ENCODE measurements around the gene SIM1. TPM values are rescaled to one million over a fixed set of nuclear protein-coding genes. Genes with fewer than 3 reads are reported as not detected.

Gene SIM1
- total RNA-seq, 1 experiment from 2014 or later: not detected

GRCh38 chr6:100503043-100503705, 38.5 kb upstream of the SIM1 start:
- Histone ChIP-seq H3K4me3 (ENCODE audit: low read depth in 2 of 2, low read length in 2 of 2) (no peak overlapping the region), H3K9me3 (ENCODE audit: control insufficient read depth, insufficient read depth, low read depth, low read length) (0 out of 2 replicates have a peak, but pooled peaks cover 2% of the 10 kb centered on the region), H3K27ac (ENCODE audit: low read length) (no peak overlapping the region), H3K4me1 (ENCODE audit: control insufficient read depth, insufficient read depth, low read length) (peaks cover 7% of the 10 kb centered on the region; the same call in 1 of the 2 replicates), H3K27me3 (ENCODE audit: control insufficient read depth, insufficient read depth, low read length) (no peaks in the 10 kb centered on the region), H3K36me3 (ENCODE audit: control insufficient read depth, insufficient read depth, low read length) (no peaks in the 10 kb centered on the region; the same call in 1 of the 2 replicates)
- CTCF ChIA-PET: no interaction called here
- DNase-seq (ENCODE audit: low read depth, low spot score) (no peak), ATAC-seq (no peak)
- POLR2A ChIA-PET: interaction anchor here (0.7 kb wide), 1 partner anchor 9 kb away, joined by 6 read pairs; no protein-coding TSS in a partner anchor
- in situ Hi-C loops (cut with HindIII; ENCODE audit: low pct_unique_long_range_greater_than_20kb, low sequenced_read_pairs): no loop called here
- intact Hi-C loops (cut with micrococcal nuclease; ENCODE audit: unreplicated experiment): no loop called here
- TF ChIP-seq, protein P1, sequence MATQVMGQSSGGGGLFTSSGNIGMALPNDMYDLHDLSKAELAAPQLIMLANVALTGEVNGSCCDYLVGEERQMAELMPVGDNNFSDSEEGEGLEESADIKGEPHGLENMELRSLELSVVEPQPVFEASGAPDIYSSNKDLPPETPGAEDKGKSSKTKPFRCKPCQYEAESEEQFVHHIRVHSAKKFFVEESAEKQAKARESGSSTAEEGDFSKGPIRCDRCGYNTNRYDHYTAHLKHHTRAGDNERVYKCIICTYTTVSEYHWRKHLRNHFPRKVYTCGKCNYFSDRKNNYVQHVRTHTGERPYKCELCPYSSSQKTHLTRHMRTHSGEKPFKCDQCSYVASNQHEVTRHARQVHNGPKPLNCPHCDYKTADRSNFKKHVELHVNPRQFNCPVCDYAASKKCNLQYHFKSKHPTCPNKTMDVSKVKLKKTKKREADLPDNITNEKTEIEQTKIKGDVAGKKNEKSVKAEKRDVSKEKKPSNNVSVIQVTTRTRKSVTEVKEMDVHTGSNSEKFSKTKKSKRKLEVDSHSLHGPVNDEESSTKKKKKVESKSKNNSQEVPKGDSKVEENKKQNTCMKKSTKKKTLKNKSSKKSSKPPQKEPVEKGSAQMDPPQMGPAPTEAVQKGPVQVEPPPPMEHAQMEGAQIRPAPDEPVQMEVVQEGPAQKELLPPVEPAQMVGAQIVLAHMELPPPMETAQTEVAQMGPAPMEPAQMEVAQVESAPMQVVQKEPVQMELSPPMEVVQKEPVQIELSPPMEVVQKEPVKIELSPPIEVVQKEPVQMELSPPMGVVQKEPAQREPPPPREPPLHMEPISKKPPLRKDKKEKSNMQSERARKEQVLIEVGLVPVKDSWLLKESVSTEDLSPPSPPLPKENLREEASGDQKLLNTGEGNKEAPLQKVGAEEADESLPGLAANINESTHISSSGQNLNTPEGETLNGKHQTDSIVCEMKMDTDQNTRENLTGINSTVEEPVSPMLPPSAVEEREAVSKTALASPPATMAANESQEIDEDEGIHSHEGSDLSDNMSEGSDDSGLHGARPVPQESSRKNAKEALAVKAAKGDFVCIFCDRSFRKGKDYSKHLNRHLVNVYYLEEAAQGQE (IDR thresholded peaks at IDR 0.05; ENCODE audit: insufficient read depth in 1 of 2, low read depth in 2 of 2, low read length in 1 of 2): no peak
- TF ChIP-seq, protein P2, sequence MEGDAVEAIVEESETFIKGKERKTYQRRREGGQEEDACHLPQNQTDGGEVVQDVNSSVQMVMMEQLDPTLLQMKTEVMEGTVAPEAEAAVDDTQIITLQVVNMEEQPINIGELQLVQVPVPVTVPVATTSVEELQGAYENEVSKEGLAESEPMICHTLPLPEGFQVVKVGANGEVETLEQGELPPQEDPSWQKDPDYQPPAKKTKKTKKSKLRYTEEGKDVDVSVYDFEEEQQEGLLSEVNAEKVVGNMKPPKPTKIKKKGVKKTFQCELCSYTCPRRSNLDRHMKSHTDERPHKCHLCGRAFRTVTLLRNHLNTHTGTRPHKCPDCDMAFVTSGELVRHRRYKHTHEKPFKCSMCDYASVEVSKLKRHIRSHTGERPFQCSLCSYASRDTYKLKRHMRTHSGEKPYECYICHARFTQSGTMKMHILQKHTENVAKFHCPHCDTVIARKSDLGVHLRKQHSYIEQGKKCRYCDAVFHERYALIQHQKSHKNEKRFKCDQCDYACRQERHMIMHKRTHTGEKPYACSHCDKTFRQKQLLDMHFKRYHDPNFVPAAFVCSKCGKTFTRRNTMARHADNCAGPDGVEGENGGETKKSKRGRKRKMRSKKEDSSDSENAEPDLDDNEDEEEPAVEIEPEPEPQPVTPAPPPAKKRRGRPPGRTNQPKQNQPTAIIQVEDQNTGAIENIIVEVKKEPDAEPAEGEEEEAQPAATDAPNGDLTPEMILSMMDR (IDR thresholded peaks at IDR 0.05): no peak
- TF ChIP-seq SIN3A (IDR thresholded peaks at IDR 0.05; ENCODE audit: borderline replicate concordance, insufficient read depth, low read depth, low read length): no peak
- TF ChIP-seq TCF7L2 (IDR thresholded peaks at IDR 0.05; ENCODE audit: low read depth, low read length): no peak
- TF ChIP-seq POLR2AphosphoS5 (IDR thresholded peaks at IDR 0.05; ENCODE audit: low read depth, low read length): no peak
- no TSS peak for BruUV-seq (replicated peaks)

DNA sequence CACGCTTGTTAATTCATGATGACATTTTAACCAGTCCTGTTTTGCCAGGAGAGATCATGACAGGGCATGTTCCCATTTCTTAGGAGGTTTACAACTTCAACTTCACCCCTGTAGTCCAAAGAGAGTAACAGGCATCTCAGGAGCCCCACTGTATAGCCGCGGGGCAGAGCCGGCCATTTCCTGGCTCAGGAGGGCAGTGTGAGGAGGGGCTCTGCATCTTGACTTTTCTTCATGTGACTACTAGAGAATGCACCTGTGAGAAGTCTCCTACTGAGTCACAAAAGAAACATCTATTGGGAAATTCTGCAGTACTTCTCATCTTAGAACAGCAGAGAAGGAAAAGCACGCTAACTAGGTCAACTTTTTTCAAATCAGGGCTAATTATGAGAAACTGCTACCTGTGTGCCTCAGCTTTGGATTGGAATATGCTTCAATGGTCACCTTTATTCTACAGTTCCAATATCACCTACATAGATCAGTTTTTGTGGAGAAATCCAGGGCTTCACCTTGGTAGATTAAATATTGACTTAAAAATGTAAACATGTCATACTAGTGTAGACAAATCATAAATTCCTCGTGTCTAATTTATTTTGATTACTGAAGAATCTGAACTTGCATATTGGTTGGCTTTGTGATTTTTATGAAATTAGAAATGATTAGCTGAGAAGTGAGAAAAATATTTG, 28.6 kb upstream of the SIM1 start:
- no peaks in the 10 kb centered on the region for H3K9me3 ChIP-seq (ENCODE audit: control insufficient read depth, insufficient read depth, low read depth, low read length)
- intact Hi-C loops (cut with micrococcal nuclease; ENCODE audit: unreplicated experiment) (loop anchor here (10.0 kb wide), 1 partner anchor 161 kb away; no protein-coding TSS in a partner anchor), in situ Hi-C loops (cut with HindIII; ENCODE audit: low pct_unique_long_range_greater_than_20kb, low sequenced_read_pairs) (no loop called here)
- H3K4me1 ChIP-seq (ENCODE audit: control insufficient read depth, insufficient read depth, low read length): no peaks in the 10 kb centered on the region
- POLR2A ChIA-PET: interaction anchor here (0.6 kb wide), 1 partner anchor 9 kb away, joined by 6 read pairs; no protein-coding TSS in a partner anchor
- H3K27me3 ChIP-seq (ENCODE audit: control insufficient read depth, insufficient read depth, low read length): no peaks in the 10 kb centered on the region
- CTCF ChIA-PET: no interaction called here
- TF ChIP-seq TCF7L2 (IDR thresholded peaks at IDR 0.05; ENCODE audit: low read depth, low read length): no peak
- TF ChIP-seq SIN3A (IDR thresholded peaks at IDR 0.05; ENCODE audit: borderline replicate concordance, insufficient read depth, low read depth, low read length): no peak
- TF ChIP-seq, protein P1 (IDR thresholded peaks at IDR 0.05; ENCODE audit: insufficient read depth in 1 of 2, low read depth in 2 of 2, low read length in 1 of 2): no peak
- TF ChIP-seq, protein P2 (IDR thresholded peaks at IDR 0.05): no peak
- TF ChIP-seq POLR2AphosphoS5 (IDR thresholded peaks at IDR 0.05; ENCODE audit: low read depth, low read length): no peak
- H3K27ac ChIP-seq (ENCODE audit: low read length): no peak overlapping the region
- DNase-seq (ENCODE audit: low read depth, low spot score) (no peak), ATAC-seq (no peak)
- BruUV-seq (replicated peaks): no TSS peak
- H3K4me3 ChIP-seq (ENCODE audit: low read depth in 2 of 2, low read length in 2 of 2): no peak overlapping the region
- H3K36me3 ChIP-seq (ENCODE audit: control insufficient read depth, insufficient read depth, low read length): no peaks in the 10 kb centered on the region

All from Panc1 (cell line).